Heart left ventricle (tissue), 13 donors: Measurements from ENCODE around the gene MYB.

ENCODE experiments used
- CTCF ChIP-seq, 12 donors: fragments of 200-600 bp; sonication (generic) in 4 of 12; IDR thresholded peaks; one replicate each; pipeline versions ENCODE4 v1.5.0 to v1.8.0; 2018 to 2022; ENCODE audit warnings: antibody characterized with exemption in 12 of 12, mild to moderate bottlenecking in 5 of 12
- POLR2A ChIP-seq, 2 donors: fragments of 450-650 bp; IDR thresholded peaks; one replicate each; pipeline ENCODE4 v1.6.1; 2017; ENCODE audit warnings: antibody characterized with exemption in 2 of 2, mild to moderate bottlenecking in 2 of 2, moderate library complexity in 2 of 2
- donor health status: ischemic (EF 13 %, LVEDD 7.1; RV severe dilation, severe dysfunction).
- donor health status: DM: no; HTN: yes; CAD: no.
- donor health status: DM: no; HTN: no; CAD: no.
- donor health status: ischemic (EF 25% LVEDD 6.9; RV normal size, moderate dysfunction).
- donor health status: ischemic (EF 25% LVEDD 5.7; RV mildly dilated, moderate dysfunction).
- donor health status: ischemic (EF 35%, LVEDD 5.7; RV mildly dilated, moderate dysfunction).
- donor health status: nonischemic (EF 11% LVEDD 7.7; RV severe dilation, severe dysfunction).
- donor health status: DM: yes; HTN: yes; CAD: no.
- donor health status: PGD.
- donor health status: ischemic (EF 29% LVEDD 5.4; RV normal size, mild dysfunction).
- donor health status: nonischemic (EF 23%, LVEDD 6.1; RV moderate dilation, normal function).

DNA sequence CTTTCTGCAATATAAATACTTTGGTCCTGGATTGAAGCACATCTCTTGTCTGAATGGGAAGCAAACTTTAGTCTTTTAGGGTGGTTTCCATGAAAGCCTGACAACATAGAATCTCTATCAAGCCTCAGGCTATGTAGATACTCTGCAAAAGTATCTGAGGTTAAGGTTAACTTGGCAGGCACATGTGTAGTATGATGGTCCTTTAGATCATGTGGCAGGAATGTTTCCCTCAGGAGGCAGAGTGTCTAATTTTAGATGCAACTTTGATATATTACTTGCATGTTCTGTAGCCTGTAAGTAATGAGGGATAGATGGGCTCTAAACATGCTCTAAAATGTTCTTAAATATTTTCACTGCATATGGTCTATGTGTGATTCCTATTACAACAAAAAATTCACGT is 8.2 kb downstream of the MYB start:
- TF ChIP-seq CTCF (IDR thresholded peaks at IDR 0.05), result no peak
- TF ChIP-seq POLR2A (IDR thresholded peaks at IDR 0.05), result no peak
